ENCODE results near the gene FANCI. TPM values are rescaled to one million over a fixed set of nuclear protein-coding genes. Genes with fewer than 3 reads are reported as not detected.

Gene FANCI
- total RNA-seq, 1 experiment from 2014 or later: 112 TPM

GRCh38 chr15:89209057-89209456 lies 34.7 kb upstream of the FANCI start:
- ATAC-seq: no peak
- Histone ChIP-seq H3K27ac (ENCODE audit: low read depth, low read length) (no peak overlapping the region), H4K20me1 (ENCODE audit: insufficient read depth) (no peaks in the 10 kb centered on the region), H3K4me2 (ENCODE audit: low read length) (no peak overlapping the region), H3K27me3 (ENCODE audit: insufficient read depth, low read length) (no peaks in the 10 kb centered on the region), H2AFZ (ENCODE audit: low read depth, low read length, poor library complexity, severe bottlenecking) (no peak overlapping the region), H3K9me2 (ENCODE audit: insufficient read depth) (no peaks in the 10 kb centered on the region), H3K36me3 (ENCODE audit: control insufficient read depth in 1 of 2, insufficient read depth in 2 of 2, low read length in 2 of 2) (no peaks in the 10 kb centered on the region), H3K4me1 (ENCODE audit: control insufficient read depth in 1 of 2, insufficient read depth in 2 of 2, low read length in 2 of 2) (peaks cover 0 to 7% of the 10 kb centered on the region in 2 experiments; a peak in 2 of 4 replicates), H3K9ac (ENCODE audit: low read length) (no peak overlapping the region), H3K9me3 (ENCODE audit: control insufficient read depth in 1 of 2, insufficient read depth in 1 of 2, low read depth in 1 of 2, low read length in 2 of 2) (no peaks in the 10 kb centered on the region), H3K4me3 (replicated peaks in 1 of 2; ENCODE audit: low read depth in 1 of 2, low read length in 2 of 2) (no peak overlapping the region), H3K79me2 (ENCODE audit: insufficient read depth, low read length) (no peaks in the 10 kb centered on the region)
- intact Hi-C loops (cut with micrococcal nuclease): no loop called here
- ChIA-PET CTCF (no interaction called here), POLR2A (no interaction called here), RAD21 (ENCODE audit: low non-redundant PET in 1 of 2, low total read pairs in 2 of 2, uncharacterized antibody in 2 of 2, unreplicated experiment in 2 of 2) (no interaction called here)
- BruUV-seq (replicated peaks): no TSS peak
- no peak for TF ChIP-seq EZH2phosphoT487 (IDR thresholded peaks at IDR 0.05; ENCODE audit: borderline replicate concordance)
- no peak for TF ChIP-seq ATF3 (IDR thresholded peaks at IDR 0.05)
- TF ChIP-seq POLR2AphosphoS5 (IDR thresholded peaks at IDR 0.05; ENCODE audit: low read depth, low read length): no peak
- TF ChIP-seq POLR2A (IDR thresholded peaks at IDR 0.05; ENCODE audit: borderline replicate concordance, extremely low read depth, insufficient read depth, insufficient read length): no peak
- TF ChIP-seq EGR1 (IDR thresholded peaks at IDR 0.05; ENCODE audit: low read depth): no peak
- TF ChIP-seq RAD21 (IDR thresholded peaks at IDR 0.05; ENCODE audit: low read depth): no peak
- TF ChIP-seq EZH2 (IDR thresholded peaks at IDR 0.05): no peak
- TF ChIP-seq ZFX (IDR thresholded peaks at IDR 0.05): no peak
- TF ChIP-seq CTCF (IDR thresholded peaks at IDR 0.05 in 2 of 3, conservative IDR thresholded peaks at IDR 0.05 in 1 of 3; ENCODE audit: borderline replicate concordance in 1 of 3, insufficient read depth in 1 of 3, low read depth in 2 of 3, low read length in 2 of 3): no peak
- no peak for TF ChIP-seq SIN3A (IDR thresholded peaks at IDR 0.05; ENCODE audit: low read depth)
- TF ChIP-seq ZBTB33 (IDR thresholded peaks at IDR 0.05; ENCODE audit: extremely low read depth, insufficient replicate concordance, low read length): no peak
- TF ChIP-seq CBX3 (IDR thresholded peaks at IDR 0.05; ENCODE audit: low read depth): no peak
- no peak for TF ChIP-seq JUND (IDR thresholded peaks at IDR 0.05)
- no peak for TF ChIP-seq REST (IDR thresholded peaks at IDR 0.05; ENCODE audit: low read depth)
- TF ChIP-seq TCF7L2 (IDR thresholded peaks at IDR 0.05; ENCODE audit: borderline replicate concordance, extremely low read depth, insufficient read depth, insufficient read length): no peak
- no peak for TF ChIP-seq SP1 (IDR thresholded peaks at IDR 0.05; ENCODE audit: low read depth)
- DNase-seq (ENCODE audit: low read depth, low spot score): no peak
